Mesothelial cell of epicardium (in vitro differentiated cells): Measurements from ENCODE around the gene NRARP. TPM values are rescaled to one million over a fixed set of nuclear protein-coding genes. Genes with fewer than 3 reads are reported as not detected.

Experiments used
- DNase-seq, 2 experiments: peaks; one replicate each; pipeline ENCODE4 v3.0.0; 2021; ENCODE audit warnings: low spot score in 2 of 2; ENCODE audit not compliant: unreplicated experiment in 2 of 2
- H3K27ac Mint-ChIP-seq: 2 replicates; pipeline ENCODE4 v1.8.0; 2021; ENCODE audit warnings: mixed read lengths
- H3K27me3 Mint-ChIP-seq: 2 replicates; pipeline ENCODE4 v1.8.0; 2021; ENCODE audit warnings: low read depth, mixed read lengths
- H3K36me3 Mint-ChIP-seq: 2 replicates; pipeline ENCODE4 v1.8.0; 2021; ENCODE audit warnings: mixed read lengths
- H3K4me1 Mint-ChIP-seq: 2 replicates; pipeline ENCODE4 v1.8.0; 2021; ENCODE audit warnings: mixed read lengths
- H3K4me3 Mint-ChIP-seq: 2 replicates; pipeline ENCODE4 v1.8.0; 2021; ENCODE audit warnings: mild to moderate bottlenecking, moderate library complexity, mixed read lengths
- H3K9me3 Mint-ChIP-seq: 2 replicates; pipeline ENCODE4 v1.8.0; 2021; ENCODE audit warnings: mixed read lengths
- CTCF ChIP-seq: fragments of 200-600 bp; sonication (generic); IDR thresholded peaks from one replicate; pipeline ENCODE4 v1.5.0; 2021; ENCODE audit warnings: antibody characterized with exemption; ENCODE audit not compliant: unreplicated experiment
- total RNA-seq: library from RNA; stranded (reverse); gene quantifications from 3 replicates; pipeline ENCODE4 v1.2.1, GENCODE V29; 2021

The NRARP gene
- total RNA-seq = 7.4 to 9.6 TPM (median 9.2 TPM) in 3 replicates

GRCh38 chr9:137302118-137302448 is at the start of gene NRARP:
TSS of gene NRARP (minus strand) at chr9:137302271. CDS start at chr9:137301928, 343 bp downstream.
- DNase-seq = peak; percentile 83 to 93

GRCh38 chr9:137350696-137351584 is 48.9 kb upstream of the NRARP start:
- no peak for TF ChIP-seq CTCF
- Mint-ChIP-seq H3K4me1 (no peaks in the 10 kb centered on the region), H3K27ac (no peak overlapping the region), H3K9me3 (peaks cover 5% of the 10 kb centered on the region), H3K27me3 (no peaks in the 10 kb centered on the region), H3K36me3 (peaks cover 20% of the 10 kb centered on the region), H3K4me3 (no peak overlapping the region)
- no peak for DNase-seq

More at GRCh38 chr9:137302118-137302448, at the start of gene NRARP:
- TF ChIP-seq CTCF = no peak
- H3K27me3 Mint-ChIP-seq = peaks cover 26% of the 10 kb centered on the region
- no peaks in the 10 kb centered on the region for H3K36me3 Mint-ChIP-seq
- H3K27ac Mint-ChIP-seq = peak within 1 kb of the TSS; percentile 61
- no peaks in the 10 kb centered on the region for H3K9me3 Mint-ChIP-seq
- peaks cover 23% of the 10 kb centered on the region for H3K4me1 Mint-ChIP-seq
- peak within 1 kb of the TSS; percentile 87 for H3K4me3 Mint-ChIP-seq

GRCh38 chr9:137349471-137350033 is 47.5 kb upstream of the NRARP start:
- Mint-ChIP-seq H3K4me3 (no peak overlapping the region), H3K4me1 (no peaks in the 10 kb centered on the region), H3K27ac (no peak overlapping the region), H3K36me3 (peaks cover 30% of the 10 kb centered on the region), H3K27me3 (no peaks in the 10 kb centered on the region), H3K9me3 (peaks cover 8% of the 10 kb centered on the region)
- DNase-seq = no peak
- no peak for TF ChIP-seq CTCF

- Mint-ChIP-seq H3K36me3 (peaks cover 36% of the 10 kb centered on the region), H3K4me1 (no peaks in the 10 kb centered on the region), H3K27me3 (no peaks in the 10 kb centered on the region), H3K4me3 (no peak overlapping the region), H3K27ac (no peak overlapping the region), H3K9me3 (peaks cover 8% of the 10 kb centered on the region)
- no peak for TF ChIP-seq CTCF
- no peak for DNase-seq
Measured at GRCh38 chr9:137348769-137349470, 46.8 kb upstream of the NRARP start.

GRCh38 chr9:137347928-137348327 is 45.9 kb upstream of the NRARP start:
- H3K9me3 Mint-ChIP-seq = peaks cover 11% of the 10 kb centered on the region
- H3K4me3 Mint-ChIP-seq = no peak overlapping the region
- no peak for TF ChIP-seq CTCF

More at GRCh38 chr9:137347928-137348327, 45.9 kb upstream of the NRARP start:
- no peaks in the 10 kb centered on the region for H3K27me3 Mint-ChIP-seq
- no peak overlapping the region for H3K27ac Mint-ChIP-seq
- DNase-seq = no peak
- H3K36me3 Mint-ChIP-seq = peaks cover 40% of the 10 kb centered on the region
- H3K4me1 Mint-ChIP-seq = no peaks in the 10 kb centered on the region
